ENCODE results near the gene SLC18A2.
"Not testable (repeated sequence)": the region's sequence is repeated elsewhere in the genome, so short reads cannot be mapped to it uniquely, and the experiment has no call there.

The SLC18A2 gene

DNA sequence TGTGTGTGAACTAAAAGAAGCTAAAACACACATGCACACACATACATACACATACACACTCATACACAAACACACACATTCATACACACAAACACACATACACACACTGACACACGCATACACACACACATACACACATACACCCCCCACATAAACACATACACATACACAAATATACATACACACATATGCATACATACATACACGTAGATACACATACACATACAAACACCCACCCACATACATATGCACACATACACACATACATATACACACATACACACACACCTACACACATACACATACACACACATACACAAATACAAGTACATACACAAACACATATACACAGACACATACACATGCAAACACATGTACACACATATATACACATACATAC is 28.0 kb downstream of the SLC18A2 start:
- H3K4me2 ChIP-seq (ENCODE audit: low read length), result no peak overlapping the region
- no peak overlapping the region for H3K9ac ChIP-seq (ENCODE audit: low read depth, low read length)
- no peaks in the 10 kb centered on the region for H3K4me1 ChIP-seq (ENCODE audit: control insufficient read depth, insufficient read depth, low read length)
- no peak overlapping the region for H3K4me3 ChIP-seq (ENCODE audit: low read length)
- H3K27me3 ChIP-seq (ENCODE audit: control insufficient read depth, insufficient read depth, low read length), result no peaks in the 10 kb centered on the region
- no peaks in the 10 kb centered on the region for H3K9me3 ChIP-seq (replicated peaks; ENCODE audit: low read length)
- no peaks in the 10 kb centered on the region for H3K36me3 ChIP-seq (ENCODE audit: insufficient read depth, low read length)

DNA sequence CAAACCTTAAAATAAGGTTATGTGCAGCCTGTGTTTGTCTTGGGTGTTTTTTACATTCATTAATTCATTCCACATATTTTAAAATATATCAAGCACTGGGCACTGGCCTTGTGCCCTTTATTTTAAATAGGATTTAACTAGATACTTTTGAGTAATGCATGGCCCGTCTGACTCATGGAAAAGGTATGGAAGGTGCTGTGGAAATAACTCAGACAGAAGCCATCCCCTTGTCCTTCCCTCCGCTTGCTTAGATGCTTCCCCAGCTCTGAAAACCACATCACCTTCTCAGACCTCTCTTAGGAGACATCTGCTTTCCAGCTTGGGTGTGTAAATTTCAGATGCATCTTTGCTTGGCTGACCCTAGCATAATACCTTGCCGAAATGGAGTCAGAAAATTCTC is 30.5 kb downstream of the SLC18A2 start:
- no peaks in the 10 kb centered on the region for H3K27me3 ChIP-seq (ENCODE audit: control insufficient read depth, insufficient read depth, low read length)
- H3K4me1 ChIP-seq (ENCODE audit: control insufficient read depth, insufficient read depth, low read length), result no peaks in the 10 kb centered on the region
- H3K4me2 ChIP-seq (ENCODE audit: low read length), result no peak overlapping the region
- H3K4me3 ChIP-seq (ENCODE audit: low read length), result no peak overlapping the region
- no peaks in the 10 kb centered on the region for H3K36me3 ChIP-seq (ENCODE audit: insufficient read depth, low read length)
- H3K9ac ChIP-seq (ENCODE audit: low read depth, low read length), result no peak overlapping the region
- no peaks in the 10 kb centered on the region for H3K9me3 ChIP-seq (replicated peaks; ENCODE audit: low read length)

DNA sequence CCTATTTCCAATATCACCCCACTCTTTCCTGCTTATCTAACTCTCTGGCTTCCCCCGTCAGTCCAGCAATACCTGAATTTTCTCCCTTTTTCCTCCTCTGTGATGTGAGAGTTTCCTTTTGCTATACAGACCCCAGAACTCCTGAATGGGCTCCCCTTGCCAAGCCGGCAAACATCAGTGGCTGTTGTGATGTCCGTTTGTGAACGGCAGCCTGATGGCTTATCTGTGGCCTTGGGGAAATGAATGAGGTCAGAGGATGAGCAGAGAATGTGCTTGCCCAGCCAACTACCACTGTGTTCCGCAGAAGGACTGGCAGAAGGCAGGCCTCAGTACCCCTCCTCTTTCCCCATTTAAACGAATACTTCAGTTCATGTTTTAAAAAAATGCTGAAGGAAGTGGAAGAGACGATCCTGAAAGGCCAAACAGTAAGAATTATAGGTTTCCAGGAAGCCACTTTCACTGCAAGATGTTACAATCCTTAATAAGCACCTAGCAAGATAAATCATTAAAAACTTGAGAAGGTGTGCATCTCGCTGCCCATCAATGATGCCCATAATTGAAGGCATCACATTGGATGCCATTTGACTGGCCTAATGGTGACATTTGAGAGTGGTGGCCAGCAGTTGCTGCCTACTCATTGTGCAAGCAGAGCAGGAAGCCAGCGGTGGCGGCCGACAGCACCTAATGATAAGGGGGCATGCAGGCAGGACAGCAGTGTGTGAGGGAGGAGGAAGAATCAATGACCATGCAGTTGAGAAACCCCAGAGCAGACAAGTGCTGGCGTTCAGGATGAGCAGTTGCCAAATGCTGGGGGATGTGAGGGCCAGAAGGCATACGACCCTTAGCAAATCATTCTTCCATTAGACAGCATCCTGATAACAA is 31.5 kb downstream of the SLC18A2 start:
- Histone ChIP-seq H3K4me1 (ENCODE audit: control insufficient read depth, insufficient read depth, low read length) (no peaks in the 10 kb centered on the region), H3K4me2 (ENCODE audit: low read length) (no peak overlapping the region), H3K9me3 (replicated peaks; ENCODE audit: low read length) (no peaks in the 10 kb centered on the region), H3K4me3 (ENCODE audit: low read length) (no peak overlapping the region), H3K36me3 (ENCODE audit: insufficient read depth, low read length) (no peaks in the 10 kb centered on the region), H3K27me3 (ENCODE audit: control insufficient read depth, insufficient read depth, low read length) (no peaks in the 10 kb centered on the region), H3K9ac (ENCODE audit: low read depth, low read length) (no peak overlapping the region)

DNA sequence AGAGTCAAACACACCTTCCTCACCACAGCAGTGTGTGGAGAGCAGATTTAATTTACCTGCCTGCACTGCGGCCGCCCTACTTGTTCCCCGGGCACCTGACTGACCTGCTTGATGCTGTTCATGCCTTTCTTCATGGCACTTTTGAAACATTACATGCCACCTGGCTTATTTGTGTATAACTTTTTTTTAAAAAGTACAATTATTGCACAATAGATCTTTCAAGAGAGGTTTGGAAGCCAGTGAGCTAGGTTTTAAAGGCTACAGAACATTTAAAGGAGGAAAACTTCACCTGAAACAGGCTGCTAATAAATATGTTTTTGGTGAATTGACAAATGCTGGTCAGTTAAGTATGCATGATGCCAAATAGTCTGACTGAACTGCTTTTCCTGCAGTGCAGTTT is 33.1 kb downstream of the SLC18A2 start:
- Histone ChIP-seq H3K4me3 (ENCODE audit: low read length) (no peak overlapping the region), H3K4me1 (ENCODE audit: control insufficient read depth, insufficient read depth, low read length) (no peaks in the 10 kb centered on the region), H3K9ac (ENCODE audit: low read depth, low read length) (no peak overlapping the region), H3K9me3 (replicated peaks; ENCODE audit: low read length) (no peaks in the 10 kb centered on the region), H3K36me3 (ENCODE audit: insufficient read depth, low read length) (no peaks in the 10 kb centered on the region), H3K27me3 (ENCODE audit: control insufficient read depth, insufficient read depth, low read length) (no peaks in the 10 kb centered on the region), H3K4me2 (ENCODE audit: low read length) (no peak overlapping the region)

DNA sequence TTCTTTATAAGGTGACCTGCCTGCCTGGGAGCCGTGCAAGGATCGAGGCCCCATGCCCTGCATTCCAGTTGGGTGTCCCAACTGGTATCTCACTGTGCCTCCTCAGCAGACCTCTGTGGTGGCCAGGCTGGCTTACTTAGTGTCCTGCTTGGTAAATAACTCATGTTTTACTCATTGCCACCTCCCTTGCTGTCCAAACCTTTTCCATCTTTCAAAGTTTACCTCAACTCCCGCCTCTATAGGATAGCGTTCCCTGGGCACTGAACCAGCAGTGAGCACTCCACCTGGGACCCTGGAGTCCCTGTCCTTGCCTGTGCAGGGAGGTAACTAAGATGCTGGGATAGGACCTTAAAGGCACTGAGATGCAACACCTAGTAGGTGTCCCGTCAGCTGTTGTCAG is 33.6 kb downstream of the SLC18A2 start:
- no peaks in the 10 kb centered on the region for H3K4me1 ChIP-seq (ENCODE audit: control insufficient read depth, insufficient read depth, low read length)
- H3K4me3 ChIP-seq (ENCODE audit: low read length), result no peak overlapping the region
- H3K9me3 ChIP-seq (replicated peaks; ENCODE audit: low read length), result no peaks in the 10 kb centered on the region
- no peak overlapping the region for H3K9ac ChIP-seq (ENCODE audit: low read depth, low read length)
- no peaks in the 10 kb centered on the region for H3K27me3 ChIP-seq (ENCODE audit: control insufficient read depth, insufficient read depth, low read length)
- H3K36me3 ChIP-seq (ENCODE audit: insufficient read depth, low read length), result no peaks in the 10 kb centered on the region
- H3K4me2 ChIP-seq (ENCODE audit: low read length), result no peak overlapping the region

DNA sequence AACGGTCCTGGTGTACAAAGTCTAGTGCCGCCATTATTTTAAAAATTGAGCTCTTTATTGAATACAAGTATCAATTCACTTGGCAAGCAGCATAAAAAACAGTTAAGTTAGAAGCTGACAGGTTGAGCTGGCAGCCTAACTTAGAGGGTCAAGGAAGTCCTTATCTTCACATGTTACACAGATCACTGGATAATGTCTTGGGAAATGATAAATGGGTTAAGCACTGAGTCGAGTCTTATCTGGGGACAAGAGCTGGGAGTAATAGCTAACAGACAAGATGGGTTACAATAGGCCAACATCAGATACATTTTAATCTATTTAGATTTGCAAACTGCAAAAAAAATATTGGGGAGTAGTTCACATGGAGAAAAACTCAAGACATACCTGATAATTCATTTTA is 34.2 kb downstream of the SLC18A2 start:
- Histone ChIP-seq H3K36me3 (ENCODE audit: insufficient read depth, low read length) (no peaks in the 10 kb centered on the region), H3K9me3 (replicated peaks; ENCODE audit: low read length) (no peaks in the 10 kb centered on the region), H3K27me3 (ENCODE audit: control insufficient read depth, insufficient read depth, low read length) (no peaks in the 10 kb centered on the region), H3K9ac (ENCODE audit: low read depth, low read length) (no peak overlapping the region), H3K4me3 (ENCODE audit: low read length) (no peak overlapping the region), H3K4me1 (ENCODE audit: control insufficient read depth, insufficient read depth, low read length) (no peaks in the 10 kb centered on the region), H3K4me2 (ENCODE audit: low read length) (no peak overlapping the region)

DNA sequence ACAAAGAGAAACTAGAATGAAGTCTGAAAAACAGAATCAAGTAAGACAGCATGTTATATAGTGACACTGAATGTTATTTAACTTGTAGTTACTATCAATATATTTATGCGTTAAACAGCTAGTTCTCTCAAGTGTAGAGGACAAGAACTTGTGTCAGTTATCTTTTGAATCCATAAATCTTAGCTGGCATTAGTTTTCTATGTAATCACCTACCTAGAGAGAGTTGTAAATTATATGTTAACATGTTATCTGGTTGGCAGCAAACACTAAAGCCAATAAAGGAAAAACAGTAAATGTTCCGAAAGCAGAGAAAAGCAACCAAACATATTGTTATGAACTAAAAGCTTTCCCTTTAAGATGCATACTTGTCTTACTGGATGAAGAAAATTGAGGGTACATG is 36.8 kb downstream of the SLC18A2 start:
- H3K9ac ChIP-seq (ENCODE audit: low read depth, low read length), result no peak overlapping the region
- no peaks in the 10 kb centered on the region for H3K36me3 ChIP-seq (ENCODE audit: insufficient read depth, low read length)
- H3K4me2 ChIP-seq (ENCODE audit: low read length), result no peak overlapping the region
- no peak overlapping the region for H3K4me3 ChIP-seq (ENCODE audit: low read length)
- H3K4me1 ChIP-seq (ENCODE audit: control insufficient read depth, insufficient read depth, low read length), result no peaks in the 10 kb centered on the region
- no peaks in the 10 kb centered on the region for H3K27me3 ChIP-seq (ENCODE audit: control insufficient read depth, insufficient read depth, low read length)
- no peaks in the 10 kb centered on the region for H3K9me3 ChIP-seq (replicated peaks; ENCODE audit: low read length)

DNA sequence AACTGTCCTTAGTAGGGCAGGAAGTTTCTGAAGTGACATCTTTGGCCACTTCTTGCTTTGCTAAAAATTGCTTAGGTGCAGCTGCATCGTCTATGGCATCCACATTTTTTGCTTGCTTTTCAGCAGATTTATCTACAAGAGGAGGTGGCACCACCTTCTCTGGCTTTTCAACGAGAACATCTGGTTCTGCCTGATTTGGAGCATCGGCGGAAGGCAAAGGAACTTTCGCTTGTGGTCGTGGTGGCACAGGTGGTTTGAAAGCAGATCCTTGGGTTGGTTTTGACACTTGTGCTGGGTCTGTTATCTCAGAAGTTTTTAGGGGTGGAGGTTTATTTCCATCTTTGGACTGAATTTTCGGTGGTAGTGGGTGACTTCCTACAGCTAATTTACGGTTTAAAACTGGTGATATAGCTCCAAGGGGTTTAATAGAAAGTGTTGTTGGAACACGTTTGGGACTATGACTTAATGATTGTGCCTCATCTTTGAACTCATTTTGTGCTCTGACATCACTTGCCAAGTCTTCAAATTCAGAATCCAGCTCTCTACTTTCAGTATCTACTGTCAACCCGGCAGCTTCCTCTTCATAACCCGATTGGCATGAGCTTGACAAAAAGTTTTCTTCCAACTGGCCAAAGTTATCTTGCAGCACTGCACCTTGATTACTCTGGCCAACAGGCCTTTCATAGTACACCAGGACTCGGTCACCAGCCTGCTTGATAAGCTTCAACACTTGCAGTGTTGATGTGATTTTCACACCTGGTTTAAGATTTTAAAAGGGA is 44.0 kb downstream of the SLC18A2 start:
- no peaks in the 10 kb centered on the region for H3K4me1 ChIP-seq (ENCODE audit: control insufficient read depth, insufficient read depth, low read length)
- H3K27me3 ChIP-seq (ENCODE audit: control insufficient read depth, insufficient read depth, low read length), result no peaks in the 10 kb centered on the region

DNA sequence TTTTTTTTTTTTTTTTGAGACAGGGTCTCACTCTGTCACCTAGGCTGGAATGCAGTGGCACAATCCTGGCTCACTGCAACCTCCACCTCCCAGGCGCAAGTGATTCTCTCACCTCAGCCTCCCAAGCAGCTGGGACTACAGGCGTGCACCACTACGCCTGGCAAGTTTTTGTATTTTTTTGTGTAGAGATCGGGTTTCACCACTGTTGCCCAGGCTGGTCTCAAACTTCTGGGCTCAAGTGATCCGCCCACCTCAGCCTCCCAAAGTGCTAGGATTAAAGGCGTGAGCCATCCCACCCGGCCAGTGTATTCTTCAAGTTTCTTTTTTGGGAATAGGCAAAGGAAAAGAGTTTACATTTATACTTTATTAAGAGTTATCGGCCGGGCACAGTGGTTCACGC is 50.0 kb downstream of the SLC18A2 start:
- H3K4me1 ChIP-seq (ENCODE audit: control insufficient read depth, insufficient read depth, low read length); H3K4me3 ChIP-seq (ENCODE audit: low read length); H3K27me3 ChIP-seq (ENCODE audit: control insufficient read depth, insufficient read depth, low read length); H3K4me2 ChIP-seq (ENCODE audit: low read length); H3K9me3 ChIP-seq (replicated peaks; ENCODE audit: low read length); H3K9ac ChIP-seq (ENCODE audit: low read depth, low read length); H3K36me3 ChIP-seq (ENCODE audit: insufficient read depth, low read length): not testable (repeated sequence)

More for the DNA sequence above, 44.0 kb downstream of the SLC18A2 start:
- Histone ChIP-seq H3K4me3 (ENCODE audit: low read length) (no peak overlapping the region), H3K4me2 (ENCODE audit: low read length) (no peak overlapping the region), H3K36me3 (ENCODE audit: insufficient read depth, low read length) (peaks cover 27% of the 10 kb centered on the region), H3K9me3 (replicated peaks; ENCODE audit: low read length) (no peaks in the 10 kb centered on the region), H3K9ac (ENCODE audit: low read depth, low read length) (no peak overlapping the region)

DNA sequence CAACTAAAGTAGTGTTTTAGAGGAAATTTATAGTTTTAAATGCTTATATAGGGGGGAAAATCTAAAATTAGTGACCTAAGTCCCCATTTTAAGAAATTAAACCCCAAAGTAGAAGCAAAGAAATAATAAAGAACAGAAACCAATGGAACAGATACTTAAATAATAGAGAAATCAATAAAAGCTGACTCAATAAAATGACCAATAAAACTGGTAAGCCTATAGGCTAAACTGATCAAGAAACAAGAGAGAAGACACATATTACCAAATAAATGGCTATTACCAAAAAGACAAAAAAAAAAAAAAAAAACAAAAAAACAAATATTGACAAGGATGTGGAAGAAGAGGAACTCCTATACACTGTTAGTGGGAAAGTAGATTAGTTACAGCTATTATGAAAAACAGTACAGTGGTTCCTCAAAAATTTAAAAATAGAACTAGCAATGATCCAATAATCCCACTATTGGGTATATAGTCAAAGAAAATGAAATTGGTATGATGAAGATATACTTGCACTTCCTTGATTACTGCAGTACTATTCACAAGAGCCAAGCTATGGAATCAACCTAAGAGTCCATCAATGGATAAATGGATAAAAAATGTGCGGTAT is 53.2 kb downstream of the SLC18A2 start:
- H3K4me3 ChIP-seq (ENCODE audit: low read length), result no peak overlapping the region

DNA sequence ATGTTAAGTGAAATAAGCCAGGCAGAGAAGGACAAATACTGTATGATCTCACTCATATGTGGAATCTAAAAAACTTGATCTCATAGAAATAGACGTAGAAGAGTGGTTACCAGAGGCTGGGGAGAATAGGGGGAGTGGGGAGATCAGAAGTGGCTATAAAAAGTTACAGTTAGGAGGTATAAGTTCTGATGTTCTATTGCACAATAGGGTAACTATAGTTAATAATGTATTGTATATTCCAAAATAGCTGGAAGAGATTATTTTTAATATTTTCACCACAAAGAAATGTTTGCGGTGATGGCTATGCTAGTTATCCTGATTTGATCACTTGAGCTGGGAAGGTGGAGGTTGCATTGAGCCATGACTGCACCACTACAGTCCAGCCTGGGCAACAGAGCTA is 53.8 kb downstream of the SLC18A2 start:
- H3K9me3 ChIP-seq (replicated peaks; ENCODE audit: low read length), result no peaks in the 10 kb centered on the region
- no peaks in the 10 kb centered on the region for H3K4me1 ChIP-seq (ENCODE audit: control insufficient read depth, insufficient read depth, low read length)
- no peak overlapping the region for H3K4me3 ChIP-seq (ENCODE audit: low read length)
- H3K9ac ChIP-seq (ENCODE audit: low read depth, low read length), result no peak overlapping the region
- no peaks in the 10 kb centered on the region for H3K36me3 ChIP-seq (ENCODE audit: insufficient read depth, low read length)
- H3K4me2 ChIP-seq (ENCODE audit: low read length), result no peak overlapping the region
- no peaks in the 10 kb centered on the region for H3K27me3 ChIP-seq (ENCODE audit: control insufficient read depth, insufficient read depth, low read length)

More for the DNA sequence above, 53.2 kb downstream of the SLC18A2 start:
- Histone ChIP-seq H3K4me1 (ENCODE audit: control insufficient read depth, insufficient read depth, low read length) (no peaks in the 10 kb centered on the region), H3K9me3 (replicated peaks; ENCODE audit: low read length) (no peaks in the 10 kb centered on the region), H3K27me3 (ENCODE audit: control insufficient read depth, insufficient read depth, low read length) (no peaks in the 10 kb centered on the region), H3K36me3 (ENCODE audit: insufficient read depth, low read length) (peaks cover 5% of the 10 kb centered on the region), H3K9ac (ENCODE audit: low read depth, low read length) (no peak overlapping the region), H3K4me2 (ENCODE audit: low read length) (no peak overlapping the region)

All from skeletal muscle satellite cell (primary cell).